HCT116 (cell line): ENCODE measurements around the gene CTTNBP2. TPM values are rescaled to one million over a fixed set of nuclear protein-coding genes. Genes with fewer than 3 reads are reported as not detected.
A peak's percentile ranks its signal among the peaks of the same experiment; 100 is the strongest.

ENCODE experiments used
- ATAC-seq: fragments of 200-7000 bp; cut with Tn5 transposase; 2 replicates; pipeline ENCODE4 v1.9.1; 2020; ENCODE audit warnings: mild to moderate bottlenecking, moderate library complexity
- BruUV-seq: library from RNA; stranded (reverse); fragments of 400-500 nt; replicated peaks from 2 replicates; lab custom pipeline; 2021; lab: Mats Ljungman, UMichigan
- CTCF ChIA-PET: fragments of 300-600 bp; sonication (Branson Sonifier 250); formaldehyde crosslinking; loops from one replicate; lab custom pipeline; 2021; ENCODE audit warnings: antibody characterized with exemption; lab: Charles Lee
- POLR2A ChIA-PET: fragments of 300-600, 350-600 bp; sonication (Branson Sonifier 250); formaldehyde crosslinking; loops from one replicate; lab custom pipeline; 2021; ENCODE audit warnings: antibody characterized with exemption; lab: Charles Lee
- RAD21 ChIA-PET, 2 experiments: fragments of 300-600 bp; sonication (Branson Sonifier 250); formaldehyde crosslinking; loops; one replicate each; lab custom pipeline; 2023; ENCODE audit warnings: low total read pairs in 2 of 2; ENCODE audit not compliant: uncharacterized antibody in 2 of 2, unreplicated experiment in 2 of 2, low non-redundant PET in 1 of 2; lab: Charles Lee
- DNase-seq: peaks from one replicate; pipeline ENCODE4 v3.0.0-alpha.2; 2010; ENCODE audit warnings: low read depth, low spot score
- H2AFZ ChIP-seq: fragments of 200-600 bp; shearing (Covaris generic), sonication (generic); 2 replicates; pipeline ENCODE4 v1.6.1; 2017; ENCODE audit warnings: low read depth, mixed run types, mixed read lengths, antibody characterized with exemption, low read length; ENCODE audit not compliant: poor library complexity, severe bottlenecking
- H3K27ac ChIP-seq: 2 replicates; pipeline ENCODE4 v1.5.1; 2012; ENCODE audit warnings: low read depth, low read length
- H3K27me3 ChIP-seq: fragments of 200-600 bp; sonication (generic); 2 replicates; pipeline ENCODE4 v1.6.1; 2016; ENCODE audit warnings: mixed run types, low read length, mixed read lengths; ENCODE audit not compliant: insufficient read depth
- H3K36me3 ChIP-seq, 2 experiments: fragments of 200-500 bp in 1 of 2; fragments of 200-600 bp in 1 of 2; sonication (Bioruptor generic) in 1 of 2; sonication (generic) in 1 of 2; 2 replicates each; pipeline versions ENCODE4 v1.5.1 to v1.6.1; 2014 to 2016; ENCODE audit warnings: low read length in 2 of 2, inconsistent platforms in 1 of 2, mixed read lengths in 1 of 2, mixed run types in 1 of 2; ENCODE audit not compliant: insufficient read depth in 2 of 2, control insufficient read depth in 1 of 2
- H3K4me1 ChIP-seq, 2 experiments: fragments of 200-600 bp in 1 of 2; sonication (generic) in 1 of 2; 2 replicates each; pipeline versions ENCODE4 v1.5.1 to v1.6.1; 2012 to 2017; ENCODE audit warnings: low read length in 2 of 2, inconsistent platforms in 1 of 2, mild to moderate bottlenecking in 1 of 2, mixed read lengths in 1 of 2, mixed run types in 1 of 2, moderate library complexity in 1 of 2; ENCODE audit not compliant: insufficient read depth in 2 of 2, control insufficient read depth in 1 of 2
- H3K4me2 ChIP-seq: fragments of 200-600 bp; sonication (generic); 2 replicates; pipeline ENCODE4 v1.6.1; 2017; ENCODE audit warnings: mixed run types, low read length, mixed read lengths
- H3K4me3 ChIP-seq, 2 experiments: fragments of 200-600 bp in 1 of 2; sonication (generic) in 1 of 2; replicated peaks in 1 of 2; 2 replicates each; pipeline ENCODE4 v1.5.1; 2011 to 2016; ENCODE audit warnings: low read length in 2 of 2, control low read depth in 1 of 2, low read depth in 1 of 2, mild to moderate bottlenecking in 1 of 2, mixed read lengths in 1 of 2, mixed run types in 1 of 2
- H3K79me2 ChIP-seq: fragments of 200-600 bp; sonication (generic); 2 replicates; pipeline ENCODE4 v1.6.1; 2017; ENCODE audit warnings: mild to moderate bottlenecking, mixed run types, low read length, moderate library complexity, mixed read lengths; ENCODE audit not compliant: insufficient read depth
- H3K9ac ChIP-seq: fragments of 200-600 bp; sonication (generic); 2 replicates; pipeline ENCODE4 v1.6.1; 2016; ENCODE audit warnings: low read length, mixed read lengths
- H3K9me2 ChIP-seq: fragments of 200-600 bp; sonication (generic), shearing (Covaris generic); 2 replicates; pipeline ENCODE4 v1.6.1; 2017; ENCODE audit warnings: mixed run types, mild to moderate bottlenecking, moderate library complexity; ENCODE audit not compliant: insufficient read depth
- H3K9me3 ChIP-seq, 2 experiments: fragments of 200-500 bp in 1 of 2; fragments of 200-600 bp in 1 of 2; sonication (Bioruptor generic) in 1 of 2; sonication (generic) in 1 of 2; 2 replicates each; pipeline ENCODE4 v1.6.1; 2014 to 2017; ENCODE audit warnings: low read length in 2 of 2, mixed read lengths in 2 of 2, inconsistent platforms in 1 of 2, low read depth in 1 of 2, mild to moderate bottlenecking in 1 of 2, mixed run types in 1 of 2, moderate library complexity in 1 of 2; ENCODE audit not compliant: control insufficient read depth in 1 of 2, insufficient read depth in 1 of 2
- H4K20me1 ChIP-seq: fragments of 200-600 bp; sonication (generic), shearing (Covaris generic); 2 replicates; pipeline ENCODE4 v1.6.1; 2017; ENCODE audit warnings: mixed run types, mild to moderate bottlenecking, moderate library complexity; ENCODE audit not compliant: insufficient read depth
- CTCF ChIP-seq, 3 experiments: fragments of 200-600 bp in 1 of 3; sonication (generic) in 1 of 3; IDR thresholded peaks in 2 of 3; conservative IDR thresholded peaks in 1 of 3; 2 replicates each; pipeline ENCODE4 v1.5.1; 2012 to 2017; ENCODE audit warnings: low read depth in 2 of 3, low read length in 2 of 3, antibody characterized with exemption in 1 of 3, borderline replicate concordance in 1 of 3, control low read depth in 1 of 3, mild to moderate bottlenecking in 1 of 3, mixed read lengths in 1 of 3, mixed run types in 1 of 3, moderate library complexity in 1 of 3; ENCODE audit not compliant: insufficient read depth in 1 of 3
- EGR1 ChIP-seq: IDR thresholded peaks from 2 replicates; pipeline ENCODE4 v1.6.1; 2012; ENCODE audit warnings: low read depth
- FOSL1 ChIP-seq: IDR thresholded peaks from 2 replicates; pipeline ENCODE4 v1.6.1; 2012; ENCODE audit warnings: low read depth
- MAX ChIP-seq: IDR thresholded peaks from 2 replicates; pipeline ENCODE4 v1.6.1; 2012
- RAD21 ChIP-seq: IDR thresholded peaks from 2 replicates; pipeline ENCODE4 v1.6.1; 2012; ENCODE audit warnings: low read depth, mild to moderate bottlenecking
- SIN3A ChIP-seq: IDR thresholded peaks from 2 replicates; pipeline ENCODE4 v1.6.1; 2012; ENCODE audit warnings: low read depth
- SP1 ChIP-seq: IDR thresholded peaks from 2 replicates; pipeline ENCODE4 v1.6.1; 2012; ENCODE audit warnings: low read depth
- intact Hi-C: fragments of 100-400 bp; cut with micrococcal nuclease; formaldehyde crosslinking; loops from 2 replicates; pipeline ENCODE4 v1.10.0; 2022
- total RNA-seq: library from RNA; stranded (reverse); gene quantifications from one replicate; pipeline ENCODE4 v1.2.1, GENCODE V29; 2021; ENCODE audit not compliant: unreplicated experiment

The CTTNBP2 gene
- total RNA-seq, 1 experiment from 2014 or later: 5.4 TPM

- TF ChIP-seq MAX: no peak
- TF ChIP-seq CTCF (IDR thresholded peaks at IDR 0.05 in 2 of 3, conservative IDR thresholded peaks at IDR 0.05 in 1 of 3; ENCODE audit: borderline replicate concordance in 1 of 3, insufficient read depth in 1 of 3, low read depth in 2 of 3, low read length in 2 of 3): no peak
- no peak for TF ChIP-seq SIN3A
These were observed 156.4 kb downstream of the CTTNBP2 start (continued) for GRCh38 chr7:117716707-117717299.

GRCh38 chr7:117715784-117716445, 157.3 kb downstream of the CTTNBP2 start:
- no peak overlapping the region for H3K4me2 ChIP-seq
- H3K27me3 ChIP-seq: no peaks in the 10 kb centered on the region
- no peak overlapping the region for H3K4me3 ChIP-seq
- no peak overlapping the region for H2AFZ ChIP-seq
- ATAC-seq: peak; percentile 85
- CTCF ChIA-PET: interaction anchor here (0.6 to 1.8 kb wide), 13 partner anchors 13 to 503 kb away, joined by 3 to 24 read pairs (median 4); no protein-coding TSS in a partner anchor
- POLR2A ChIA-PET: no interaction called here
- no peak overlapping the region for H3K9ac ChIP-seq
- H4K20me1 ChIP-seq: no peaks in the 10 kb centered on the region
- no peaks in the 10 kb centered on the region for H3K9me3 ChIP-seq
- RAD21 ChIA-PET: interaction anchor here (0.6 to 1.0 kb wide), 4 partner anchors 156 to 437 kb away, joined by 3 to 4 read pairs (median 4); no protein-coding TSS in a partner anchor
- no peaks in the 10 kb centered on the region for H3K4me1 ChIP-seq
- H3K27ac ChIP-seq: no peak overlapping the region
- H3K9me2 ChIP-seq: no peaks in the 10 kb centered on the region
- no peak for TF ChIP-seq EGR1
- TF ChIP-seq FOSL1: no peak
- peak; percentile 62 to 69 (median 64); a peak in 5 of 6 replicates for TF ChIP-seq CTCF (IDR thresholded peaks at IDR 0.05 in 2 of 3, conservative IDR thresholded peaks at IDR 0.05 in 1 of 3; ENCODE audit: borderline replicate concordance in 1 of 3, insufficient read depth in 1 of 3, low read depth in 2 of 3, low read length in 2 of 3)
- peak; percentile 75 for TF ChIP-seq RAD21
- TF ChIP-seq SP1: no peak
- TF ChIP-seq, all 23 proteins: peak for 2
- BruUV-seq: no TSS peak
- peak; percentile 26 for DNase-seq
- Histone ChIP-seq H3K36me3 (no peaks in the 10 kb centered on the region), H3K79me2 (no peaks in the 10 kb centered on the region)
- intact Hi-C loops: loop anchor here (1.0 to 10.0 kb wide), 4 partner anchors 257 to 503 kb away; no protein-coding TSS in a partner anchor
